ENCODE measurements around the gene AKAP13.
"Not testable (repeated sequence)": the region's sequence is repeated elsewhere in the genome, so short reads cannot be mapped to it uniquely, and the experiment has no call there.

The AKAP13 gene

DNA sequence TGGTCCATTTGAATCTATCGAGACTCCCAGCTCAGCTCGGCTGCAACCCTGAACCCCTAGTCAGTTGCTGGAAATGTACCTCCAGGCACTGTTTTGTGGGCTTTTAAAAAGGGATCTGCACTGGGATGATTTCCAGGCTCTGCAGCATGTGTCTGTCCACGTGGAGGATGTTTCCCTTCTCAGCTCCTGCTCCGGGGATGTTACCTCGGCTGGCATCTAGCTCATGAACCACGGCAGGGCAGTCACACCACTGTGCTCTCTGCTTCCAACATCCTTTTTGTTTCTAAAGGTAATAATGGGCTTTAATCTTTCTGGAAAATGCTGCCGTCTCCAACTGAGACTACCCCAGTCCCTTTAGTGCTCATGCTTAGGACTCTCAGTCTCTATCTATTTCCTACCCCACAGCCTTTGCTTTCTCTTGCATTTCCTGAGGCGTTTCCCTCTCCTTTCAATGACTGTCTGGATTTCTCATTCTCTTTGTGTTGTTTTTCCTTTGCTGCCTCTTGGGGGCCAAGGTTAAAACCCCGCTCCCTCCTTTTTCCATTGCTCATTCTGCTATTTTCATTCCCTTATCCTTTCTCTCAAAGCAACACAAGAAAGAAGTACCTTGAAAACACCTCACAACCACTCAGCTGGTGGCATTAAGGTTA is 42.9 kb upstream of the AKAP13 start:
- DNase-seq (ENCODE audit: insufficient read length, low spot score), result no peak
- no peak for FAIRE-seq
- no peak for TF ChIP-seq SPI1 (IDR thresholded peaks at IDR 0.05; ENCODE audit: low read depth, low read length)
- TF ChIP-seq POLR2A (IDR thresholded peaks at IDR 0.05; ENCODE audit: low read depth, low read length), result no peak
- no peak for TF ChIP-seq PAX5 (IDR thresholded peaks at IDR 0.05; ENCODE audit: insufficient read depth, low read length, severe bottlenecking)
- no peak for TF ChIP-seq POU2F2 (IDR thresholded peaks at IDR 0.05; ENCODE audit: low read depth, low read length)
- TF ChIP-seq TAF1 (IDR thresholded peaks at IDR 0.05; ENCODE audit: low read depth, low read length), result no peak
- no peak for TF ChIP-seq POLR2AphosphoS5 (IDR thresholded peaks at IDR 0.05; ENCODE audit: low read depth, low read length)

DNA sequence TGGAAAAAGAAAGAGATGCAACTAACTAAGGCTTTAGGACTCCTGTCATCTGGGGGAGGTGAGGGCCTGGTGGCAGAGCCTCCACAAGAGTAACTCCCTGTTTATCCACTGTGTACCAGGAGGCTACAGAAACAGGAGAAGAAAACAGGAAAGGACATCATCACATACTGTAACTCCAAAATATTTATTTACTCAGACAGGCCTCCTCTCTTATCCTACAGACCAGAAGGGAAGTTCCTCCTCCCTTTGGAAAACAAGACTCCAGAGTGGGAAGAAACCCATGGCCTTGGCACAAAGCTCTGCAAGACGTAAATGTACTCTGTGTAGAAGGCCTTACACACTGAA is 40.1 kb upstream of the AKAP13 start:
- DNase-seq (ENCODE audit: insufficient read length, low spot score), result no peak
- no peak for TF ChIP-seq POLR2A (IDR thresholded peaks at IDR 0.05; ENCODE audit: low read depth, low read length)
- TF ChIP-seq TAF1 (IDR thresholded peaks at IDR 0.05; ENCODE audit: low read depth, low read length), result no peak
- no peak for TF ChIP-seq POLR2AphosphoS5 (IDR thresholded peaks at IDR 0.05; ENCODE audit: low read depth, low read length)
- no peak for TF ChIP-seq POU2F2 (IDR thresholded peaks at IDR 0.05; ENCODE audit: low read depth, low read length)
- no peak for TF ChIP-seq SPI1 (IDR thresholded peaks at IDR 0.05; ENCODE audit: low read depth, low read length)
- no peak for TF ChIP-seq PAX5 (IDR thresholded peaks at IDR 0.05; ENCODE audit: insufficient read depth, low read length, severe bottlenecking)
- FAIRE-seq, result no peak

- TF ChIP-seq POLR2A (IDR thresholded peaks at IDR 0.05; ENCODE audit: low read depth, low read length) (no peak), SPI1 (IDR thresholded peaks at IDR 0.05; ENCODE audit: low read depth, low read length) (no peak), POLR2AphosphoS5 (IDR thresholded peaks at IDR 0.05; ENCODE audit: low read depth, low read length) (no peak), TAF1 (IDR thresholded peaks at IDR 0.05; ENCODE audit: low read depth, low read length) (no peak), PAX5 (IDR thresholded peaks at IDR 0.05; ENCODE audit: insufficient read depth, low read length, severe bottlenecking) (no peak), POU2F2 (IDR thresholded peaks at IDR 0.05; ENCODE audit: low read depth, low read length) (no peak)
- DNase-seq (ENCODE audit: insufficient read length, low spot score), result no peak
- no peak for FAIRE-seq
These were observed 39.6 kb upstream of the AKAP13 start for GRCh38 chr15:85340852-85341251.

DNA sequence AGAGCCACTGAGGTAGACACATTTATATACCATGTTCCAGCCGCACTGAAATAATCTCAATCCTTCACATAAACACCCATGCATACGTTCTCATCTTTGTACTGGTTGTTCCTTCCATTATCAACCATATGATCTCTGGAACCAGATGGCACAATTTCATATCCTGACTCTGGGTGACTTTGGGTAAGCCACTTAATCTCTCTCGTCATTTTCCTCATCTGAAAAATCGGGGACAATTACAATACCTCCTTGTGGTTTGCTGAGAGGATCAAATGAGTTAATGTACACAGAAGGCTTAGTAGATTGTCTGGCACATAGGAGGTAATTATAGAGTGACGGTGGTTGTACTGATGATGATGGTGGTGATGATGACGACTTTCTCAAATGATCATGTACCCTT is 38.2 kb upstream of the AKAP13 start:
- DNase-seq (ENCODE audit: insufficient read length, low spot score); FAIRE-seq: not testable (repeated sequence)

DNA sequence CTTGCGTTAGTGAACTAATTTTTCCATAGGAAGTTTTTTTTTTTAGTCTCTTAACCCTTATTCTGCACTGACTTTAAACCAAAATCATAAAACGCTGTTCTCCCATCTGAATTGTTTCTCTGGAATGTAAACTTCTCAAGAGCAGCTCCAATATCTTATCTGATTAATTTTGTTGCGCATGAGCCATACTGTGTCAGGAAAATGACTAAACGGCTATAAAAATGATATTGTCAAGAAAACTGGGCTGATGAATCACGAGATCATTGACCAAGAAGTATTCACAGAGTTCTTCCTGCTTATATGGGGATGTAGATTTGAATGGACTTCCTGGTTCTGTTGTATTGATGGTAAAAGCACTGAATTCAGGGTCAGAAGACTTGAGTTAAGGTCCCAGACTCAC is 37.0 kb upstream of the AKAP13 start:
- not testable (repeated sequence) for DNase-seq (ENCODE audit: insufficient read length, low spot score); FAIRE-seq

- FAIRE-seq; DNase-seq (ENCODE audit: insufficient read length, low spot score): not testable (repeated sequence)
These were observed 36.2 kb upstream of the AKAP13 start for GRCh38 chr15:85344241-85344640.

GRCh38 chr15:85344653-85345114 is 35.7 kb upstream of the AKAP13 start:
- FAIRE-seq; DNase-seq (ENCODE audit: insufficient read length, low spot score): not testable (repeated sequence)

GRCh38 chr15:85345196-85345918 is 35.0 kb upstream of the AKAP13 start:
- FAIRE-seq; DNase-seq (ENCODE audit: insufficient read length, low spot score): not testable (repeated sequence)

DNA sequence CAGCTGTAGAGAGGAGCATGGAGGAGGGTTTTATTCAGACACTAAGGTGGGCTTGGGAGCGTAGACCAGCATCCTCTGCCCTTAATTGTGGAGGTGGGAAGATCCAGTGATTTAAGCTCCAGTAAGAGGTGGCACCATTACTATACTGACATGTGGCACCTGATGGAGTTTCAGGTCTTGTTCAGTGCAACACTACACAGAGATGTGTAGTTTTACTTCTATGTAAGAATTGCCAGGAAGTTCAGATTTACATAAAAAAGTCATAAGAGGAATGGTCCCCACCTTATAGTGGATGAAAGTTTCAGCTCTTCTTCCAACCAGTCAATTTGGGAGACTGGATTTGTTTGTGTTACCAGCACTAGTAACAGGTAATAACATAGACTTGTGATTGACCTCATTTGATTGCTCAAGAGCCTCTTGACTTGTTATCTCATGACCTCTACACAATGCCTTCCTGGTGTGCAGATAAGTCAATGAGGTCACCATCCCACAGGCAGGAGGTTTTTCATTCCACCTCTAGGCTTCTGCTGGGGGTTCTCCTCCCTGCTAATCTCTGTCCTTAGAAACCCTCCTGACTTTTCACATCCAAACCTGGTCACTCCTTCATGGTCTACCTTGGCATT is 33.8 kb upstream of the AKAP13 start:
- FAIRE-seq; DNase-seq (ENCODE audit: insufficient read length, low spot score): not testable (repeated sequence)

DNA sequence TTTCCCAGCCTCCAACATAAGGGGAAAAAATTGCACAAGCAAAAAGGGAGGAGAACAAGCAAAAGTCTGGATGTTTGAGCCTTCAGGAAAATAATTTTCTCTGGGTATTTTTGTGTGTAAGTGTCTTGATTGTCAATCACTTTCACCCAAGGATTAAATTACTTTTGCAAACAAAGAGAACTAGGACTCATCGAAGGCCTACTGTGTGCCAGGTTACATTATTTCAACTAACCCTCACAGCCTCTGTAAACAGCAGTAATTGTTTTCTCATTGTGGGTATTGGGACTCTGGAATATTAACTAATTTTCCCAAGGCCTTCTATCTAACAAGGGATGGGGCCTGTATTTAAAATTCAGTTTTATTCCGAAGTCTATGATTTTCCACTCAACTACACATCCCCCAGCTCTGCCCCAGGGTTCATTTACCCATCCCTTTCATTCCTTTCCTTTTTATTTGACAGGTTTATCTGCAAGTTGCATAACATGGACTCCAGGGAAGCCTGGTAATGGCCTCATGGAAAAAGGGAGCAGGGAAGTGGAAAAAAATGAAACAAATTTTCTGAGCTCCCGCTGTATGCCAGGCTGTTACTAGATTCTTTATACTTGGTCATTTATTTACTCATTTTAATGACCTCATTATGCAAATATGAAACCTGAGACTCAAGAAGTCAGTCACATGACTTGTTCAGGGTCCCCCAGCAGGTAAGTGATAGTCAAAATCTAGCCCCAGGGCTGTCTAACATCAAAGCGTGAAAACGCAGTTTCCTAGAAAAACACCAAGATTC is 32.9 kb upstream of the AKAP13 start:
- DNase-seq (ENCODE audit: insufficient read length, low spot score); FAIRE-seq: not testable (repeated sequence)

DNA sequence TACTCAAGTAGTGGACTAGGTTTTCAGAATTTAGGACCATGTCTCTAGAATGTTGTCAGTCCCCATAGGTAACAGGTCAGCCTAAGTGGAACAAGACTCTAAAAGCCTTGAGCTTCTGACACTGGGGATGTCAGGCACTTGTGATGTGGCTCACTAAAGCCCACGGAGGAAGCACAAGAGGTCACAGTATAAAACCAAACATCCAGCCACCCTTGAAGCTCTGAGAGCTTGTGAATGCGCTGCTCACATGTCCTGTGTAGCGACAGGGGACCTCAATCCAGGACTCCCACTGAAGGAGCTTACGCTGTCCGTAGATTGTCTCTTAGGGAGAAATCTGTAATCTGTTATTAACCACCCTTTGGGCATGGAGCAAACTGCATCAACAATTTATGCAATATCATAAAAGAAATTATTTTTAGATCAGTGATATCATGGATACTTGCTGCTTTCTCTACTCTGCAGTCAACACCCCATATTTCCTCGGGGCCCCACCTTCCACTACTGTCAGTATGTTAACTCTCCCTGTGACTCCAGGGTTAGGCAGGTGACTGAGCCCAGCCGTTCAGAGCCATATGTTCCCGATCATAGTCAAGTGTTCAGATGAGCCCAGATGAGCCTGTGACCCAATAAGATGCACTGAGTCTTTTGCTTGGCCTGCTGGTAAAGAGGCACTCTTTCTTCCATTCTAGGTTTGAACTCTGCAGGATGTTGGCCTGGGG is 32.2 kb upstream of the AKAP13 start:
- DNase-seq (ENCODE audit: insufficient read length, low spot score); FAIRE-seq: not testable (repeated sequence)

GRCh38 chr15:85349062-85349461 is 31.3 kb upstream of the AKAP13 start:
- not testable (repeated sequence) for FAIRE-seq; DNase-seq (ENCODE audit: insufficient read length, low spot score)

Measured in GM12891 (cell line).